Hepatocyte (in vitro differentiated cells): Measurements from ENCODE around the gene REM1.
"Not testable (repeated sequence)": the region's sequence is repeated elsewhere in the genome, so short reads cannot be mapped to it uniquely, and the experiment has no call there.

Experiments used
- CTCF ChIP-seq: fragments of 200-600 bp; sonication (generic); IDR thresholded peaks from 2 replicates; pipeline ENCODE4 v1.5.1; 2016; ENCODE audit warnings: antibody characterized with exemption, mild to moderate bottlenecking; ENCODE audit not compliant: poor library complexity
- EZH2 ChIP-seq: fragments of 200-600 bp; sonication (generic); IDR thresholded peaks from 2 replicates; pipeline ENCODE4 v1.6.1; 2016; ENCODE audit warnings: antibody characterized with exemption, mild to moderate bottlenecking, borderline replicate concordance

GRCh38 chr20:31427576-31427975 is 47.5 kb upstream of the REM1 start:
- TF ChIP-seq CTCF, EZH2: not testable (repeated sequence)
